ENCODE results near the gene ROR2.

The ROR2 gene

GRCh38 chr9:91775011-91775707, 174.9 kb downstream of the ROR2 start:
- DNase-seq (ENCODE audit: low read depth in 2 of 2) = no peak

GRCh38 chr9:91773156-91773555, 176.9 kb downstream of the ROR2 start:
- no peak for DNase-seq (ENCODE audit: low read depth in 2 of 2)

DNA sequence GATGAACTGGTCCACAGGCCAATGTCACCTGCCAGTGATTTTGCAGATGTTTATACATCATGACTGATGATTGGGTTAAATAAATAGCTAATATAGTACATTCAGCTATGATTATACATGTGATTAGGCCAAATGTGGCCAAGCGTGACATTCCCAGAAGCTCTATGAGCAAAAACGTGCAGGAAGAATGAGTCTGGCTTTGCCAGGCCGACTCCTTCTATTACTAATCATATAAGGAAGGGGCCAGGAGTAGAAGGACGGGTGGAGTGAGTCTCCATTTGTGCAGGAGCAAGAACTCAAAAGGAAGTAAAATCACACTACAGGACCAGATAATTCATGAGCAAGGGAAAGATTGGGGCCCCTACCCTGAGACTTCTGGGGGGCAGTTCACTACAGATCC, 178.2 kb downstream of the ROR2 start:
- DNase-seq (ENCODE audit: low read depth in 2 of 2) = no peak

GRCh38 chr9:91771027-91771426, 179.0 kb downstream of the ROR2 start:
- peak; percentile 94 to 95 for DNase-seq (ENCODE audit: low read depth in 2 of 2)

DNA sequence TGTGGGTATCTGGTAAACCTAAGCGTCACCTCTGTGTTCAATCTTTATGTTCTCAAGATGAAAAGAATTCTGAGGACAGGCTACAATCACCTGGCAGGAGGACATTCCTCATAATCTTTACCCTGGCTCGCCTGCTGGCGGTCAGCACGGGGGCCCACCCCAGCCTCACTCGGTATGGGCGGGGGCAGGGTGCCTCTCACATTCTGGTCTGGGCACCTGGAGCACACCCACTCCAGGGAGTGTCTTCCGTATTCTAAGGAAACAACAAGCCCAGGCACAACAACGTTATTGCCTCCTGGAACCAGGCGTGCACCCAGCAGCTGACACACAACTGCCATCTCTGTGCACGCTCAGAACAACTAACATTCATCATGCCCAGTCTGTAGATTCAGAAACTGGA, 179.8 kb downstream of the ROR2 start:
- no peak for DNase-seq (ENCODE audit: low read depth in 2 of 2)

- no peak for DNase-seq (ENCODE audit: low read depth in 2 of 2)
These were observed 180.8 kb downstream of the ROR2 start for GRCh38 chr9:91768977-91769916.

- no peak for DNase-seq (ENCODE audit: low read depth in 2 of 2)
These were observed 181.5 kb downstream of the ROR2 start for GRCh38 chr9:91768507-91768906.

DNA sequence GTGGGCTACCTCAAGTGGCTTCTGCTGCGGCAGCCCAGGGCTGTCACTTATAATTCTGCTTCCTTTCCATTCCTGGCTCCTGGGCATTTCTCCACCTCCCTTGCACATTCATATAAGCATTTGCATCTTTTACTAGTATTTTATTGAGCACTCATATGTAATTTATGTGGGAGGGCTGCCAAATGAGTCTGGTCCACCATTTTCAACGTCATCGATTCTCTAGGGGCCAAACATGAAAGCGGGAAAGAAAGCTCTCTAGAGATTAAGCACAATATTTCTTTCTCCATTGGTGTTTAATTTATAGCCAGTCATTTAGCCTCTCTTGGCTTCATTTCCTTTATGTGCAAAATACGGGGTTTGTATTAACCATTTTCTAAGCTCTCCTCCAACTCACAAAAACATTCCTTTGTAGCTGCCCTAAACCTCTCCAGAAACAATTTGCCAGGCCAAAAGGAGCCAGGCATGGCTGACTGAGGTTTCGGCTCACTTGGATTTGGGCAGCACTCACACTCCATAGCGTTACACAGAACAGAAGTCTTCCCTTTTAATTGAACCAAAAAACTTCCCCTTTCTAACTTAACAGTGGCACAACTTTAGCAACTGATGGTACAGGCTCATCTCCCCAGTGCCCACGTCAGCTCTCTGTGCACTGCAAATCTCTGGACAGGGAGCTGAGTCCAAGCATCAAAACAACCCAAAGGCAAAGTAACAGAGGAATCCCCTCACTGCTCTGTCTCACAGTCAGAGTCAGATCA, 183.5 kb downstream of the ROR2 start:
- DNase-seq (ENCODE audit: low read depth in 2 of 2) = peak; percentile 88

DNA sequence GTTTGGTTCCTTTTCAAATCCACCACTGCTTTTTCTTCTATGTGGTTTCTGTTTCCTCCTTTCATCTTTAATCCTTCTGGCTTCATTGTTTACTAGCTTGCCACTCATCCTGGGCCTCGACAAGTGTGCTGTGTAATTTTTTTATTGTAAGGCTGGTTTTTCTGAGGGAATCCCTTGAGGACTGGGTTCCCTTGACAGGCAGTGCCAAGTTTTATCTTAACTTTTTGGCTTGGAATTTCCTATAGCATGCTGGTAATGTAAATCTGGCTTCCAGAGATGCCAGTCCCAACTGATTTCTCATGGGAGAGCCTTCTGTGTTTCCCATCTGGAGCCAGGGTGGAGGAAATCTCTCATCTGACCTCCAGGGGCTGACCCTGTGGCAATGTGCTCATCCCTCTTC, 184.7 kb downstream of the ROR2 start:
- DNase-seq (ENCODE audit: low read depth in 2 of 2) = no peak

DNA sequence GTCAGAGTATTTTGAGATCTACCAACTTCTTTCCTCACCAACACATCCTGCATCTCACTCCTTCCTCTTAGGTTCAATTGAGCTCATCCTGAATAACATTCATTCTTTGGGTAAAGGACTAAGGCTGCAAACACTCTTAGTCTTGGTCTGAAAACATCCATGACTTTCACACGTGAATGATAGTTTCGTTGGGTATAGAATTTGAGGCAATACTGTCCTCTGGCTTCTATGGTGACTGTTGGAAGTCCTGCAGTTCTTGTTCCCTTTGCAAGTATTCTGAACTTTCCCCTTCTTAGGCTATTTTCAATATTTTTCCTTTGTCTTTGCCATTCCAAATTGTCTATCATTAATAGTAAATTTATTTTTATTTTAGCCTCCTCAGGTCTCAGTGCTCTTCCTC, 185.4 kb downstream of the ROR2 start:
- no peak for DNase-seq (ENCODE audit: low read depth in 2 of 2)

DNA sequence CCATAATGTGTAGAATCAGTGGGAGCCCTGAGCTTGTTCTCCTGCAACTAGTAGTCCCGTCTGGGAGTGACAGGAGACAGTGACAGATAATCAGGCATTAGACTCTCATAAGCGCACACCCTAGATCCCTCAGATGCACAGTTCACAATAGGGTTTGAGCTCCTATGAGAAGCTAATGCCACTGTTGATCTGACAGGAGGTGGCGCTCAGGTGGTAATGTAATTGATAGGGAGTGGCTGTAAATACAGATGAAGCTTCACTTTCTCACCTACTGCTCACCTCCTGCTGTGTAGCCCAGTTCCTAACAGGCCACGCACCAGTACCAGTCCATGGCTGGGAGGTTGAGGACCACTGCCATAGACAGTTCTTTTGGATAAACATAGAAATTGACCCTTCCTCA, 188.7 kb downstream of the ROR2 start:
- DNase-seq (ENCODE audit: low read depth in 2 of 2) = no peak

- DNase-seq (ENCODE audit: low read depth in 2 of 2) = no peak
These were observed 189.1 kb downstream of the ROR2 start for GRCh38 chr9:91760906-91761305.

DNA sequence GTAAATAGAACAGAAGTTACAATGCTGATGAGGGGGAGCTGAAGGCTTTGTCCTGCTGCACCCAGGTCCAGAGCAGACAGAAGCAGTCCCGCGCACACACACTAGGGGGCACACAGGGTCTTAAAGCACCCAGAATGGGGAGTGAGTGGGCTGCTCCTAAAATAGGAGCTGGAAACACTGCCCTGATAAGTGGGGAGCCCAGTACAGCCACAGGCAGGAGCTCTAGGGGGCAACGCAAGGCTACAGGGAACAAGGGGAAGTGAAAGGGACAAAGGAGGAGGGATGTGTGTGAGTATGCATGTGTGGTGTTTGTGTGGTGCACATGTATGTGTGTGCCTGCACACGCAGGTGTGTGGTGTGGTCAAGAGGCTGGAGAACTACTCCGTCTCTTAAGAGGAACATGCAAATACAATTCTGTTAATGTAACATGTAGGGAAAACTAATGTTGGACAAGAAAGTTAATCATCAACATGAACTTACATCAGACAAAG, 191.5 kb downstream of the ROR2 start:
- no peak for DNase-seq (ENCODE audit: low read depth in 2 of 2)

DNA sequence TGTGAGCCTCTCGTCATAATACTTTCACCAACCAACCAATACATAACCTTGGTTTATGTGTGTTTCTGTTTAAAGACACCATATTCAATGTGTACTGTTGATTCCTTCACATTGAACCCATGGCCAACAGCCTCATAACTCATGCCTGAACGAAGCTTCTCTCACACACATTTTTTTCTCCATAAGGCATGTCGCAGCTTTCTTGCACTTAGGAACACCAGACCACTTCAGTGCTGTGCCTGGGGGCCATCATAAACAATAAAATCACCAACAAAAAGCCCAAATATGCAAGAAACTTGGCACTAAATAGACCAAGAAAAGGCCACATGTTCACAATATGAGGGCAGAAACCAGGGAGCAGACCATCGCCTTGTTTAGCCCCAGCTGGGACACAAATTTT, 192.2 kb downstream of the ROR2 start:
- DNase-seq (ENCODE audit: low read depth in 2 of 2) = no peak

- no peak for DNase-seq (ENCODE audit: low read depth in 2 of 2)
These were observed 193.6 kb downstream of the ROR2 start for GRCh38 chr9:91756510-91756780.

DNA sequence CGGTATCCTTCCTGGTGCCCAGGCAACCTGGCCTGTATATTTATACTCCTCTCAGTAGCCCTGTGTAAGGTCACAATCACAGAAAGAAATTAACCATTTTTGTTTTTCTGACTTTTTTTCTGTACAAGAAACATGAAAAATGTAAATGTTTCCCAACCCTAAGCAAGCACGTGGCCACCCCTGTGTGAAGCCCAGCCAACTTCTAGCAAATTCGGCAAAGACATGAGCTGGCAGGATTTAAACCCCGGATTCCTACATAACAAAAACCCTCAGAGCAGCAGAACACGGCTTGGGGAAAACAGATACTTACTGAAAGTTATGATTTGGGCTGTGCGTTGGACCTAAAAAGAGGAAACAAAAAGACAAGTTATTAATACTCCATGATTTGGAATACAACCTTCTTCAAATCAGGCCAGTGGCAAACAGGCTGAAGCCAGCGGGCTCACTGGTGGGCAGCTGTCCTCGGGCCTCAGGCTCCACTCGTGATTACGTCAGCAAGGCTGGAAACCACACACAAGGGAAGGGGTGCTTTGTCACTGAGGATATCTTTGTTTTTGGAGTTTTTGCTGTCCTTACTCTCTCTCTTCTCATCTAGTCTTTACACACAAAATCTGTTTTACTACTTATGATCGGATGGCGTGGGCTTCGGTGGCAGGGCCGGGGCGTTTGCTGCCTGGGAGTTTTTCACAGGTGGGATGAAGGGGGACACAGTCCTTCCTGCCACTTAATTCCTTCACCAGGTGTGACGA, 194.1 kb downstream of the ROR2 start:
- no peak for DNase-seq (ENCODE audit: low read depth in 2 of 2)

GRCh38 chr9:91753711-91754110, 196.3 kb downstream of the ROR2 start:
- DNase-seq (ENCODE audit: low read depth in 2 of 2) = no peak

DNA sequence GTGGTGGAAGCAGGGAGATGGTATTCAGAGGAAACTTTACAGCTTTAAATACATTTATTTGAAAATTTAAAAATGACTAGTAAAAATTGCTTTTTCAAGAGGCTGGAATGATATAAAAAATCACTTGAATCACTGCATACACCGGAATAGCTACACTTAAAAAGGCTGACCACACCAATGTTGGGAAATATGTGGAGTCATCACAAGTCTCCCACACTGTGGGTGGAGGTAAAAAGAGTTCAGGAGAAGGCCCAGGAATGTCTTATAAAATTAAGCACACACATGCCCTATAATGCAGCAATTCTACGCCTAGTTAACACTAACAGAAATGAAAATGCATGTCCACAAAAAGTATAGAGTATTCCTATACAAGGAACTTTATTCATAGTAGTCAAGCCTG, 198.1 kb downstream of the ROR2 start:
- DNase-seq (ENCODE audit: low read depth in 2 of 2) = no peak

DNA sequence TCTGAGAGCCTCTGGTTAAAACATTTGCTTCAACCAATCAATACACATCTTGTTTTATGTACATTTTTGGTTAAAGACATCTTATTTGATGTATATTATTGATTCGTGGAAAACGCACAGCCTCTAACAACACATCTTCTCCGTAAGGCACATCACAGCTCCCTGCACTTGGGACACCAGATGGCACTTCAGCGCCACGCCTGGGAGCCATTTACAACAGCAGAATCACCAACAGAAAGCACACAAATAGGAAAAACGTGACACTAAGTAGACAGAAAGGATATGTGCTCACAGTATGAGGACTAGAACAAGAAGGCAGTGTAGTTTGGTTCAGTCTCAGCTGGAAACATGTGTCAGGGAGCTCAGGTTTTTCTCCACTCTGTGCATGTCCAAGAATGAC, 199.7 kb downstream of the ROR2 start:
- no peak for DNase-seq (ENCODE audit: low read depth in 2 of 2)

DNA sequence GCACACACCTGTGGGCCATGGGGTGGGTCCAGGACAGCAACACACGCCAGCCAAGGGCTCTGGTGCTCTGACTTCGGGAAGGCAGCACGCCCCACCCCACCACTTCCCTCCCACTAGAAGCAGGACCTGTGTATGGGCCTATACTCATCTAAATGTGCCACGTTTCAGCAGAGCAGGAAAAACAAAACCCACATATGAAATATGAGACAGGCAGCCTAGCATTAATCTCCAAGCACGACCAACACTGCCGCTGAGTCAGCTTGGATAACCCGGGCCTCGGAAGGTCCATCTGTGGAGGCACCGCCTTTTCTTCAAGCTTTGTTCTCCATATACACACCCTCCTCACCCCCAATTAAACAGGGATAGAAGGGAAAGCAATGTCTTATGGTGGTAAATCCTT, 203.1 kb downstream of the ROR2 start:
- no peak for DNase-seq (ENCODE audit: low read depth in 2 of 2)

DNA sequence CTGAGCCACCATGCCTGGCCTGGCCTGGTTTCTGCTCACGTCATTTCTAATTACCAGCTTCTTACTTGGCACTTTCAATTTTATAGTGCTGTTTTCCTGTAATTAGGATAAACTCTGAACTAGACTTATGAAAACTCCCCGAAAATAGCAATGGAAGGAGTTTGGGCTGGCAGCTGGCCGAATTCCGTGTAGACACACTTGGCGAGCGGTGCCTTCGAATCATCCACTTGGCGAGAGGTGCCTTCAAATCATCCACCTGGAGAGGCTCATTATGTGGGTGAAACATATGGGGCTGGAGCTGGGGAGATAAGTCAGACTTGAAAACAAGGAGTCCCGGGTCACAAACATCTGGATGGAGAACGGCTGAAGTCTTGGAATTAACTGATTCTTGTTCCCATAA, 203.7 kb downstream of the ROR2 start:
- DNase-seq (ENCODE audit: low read depth in 2 of 2) = no peak

DNA sequence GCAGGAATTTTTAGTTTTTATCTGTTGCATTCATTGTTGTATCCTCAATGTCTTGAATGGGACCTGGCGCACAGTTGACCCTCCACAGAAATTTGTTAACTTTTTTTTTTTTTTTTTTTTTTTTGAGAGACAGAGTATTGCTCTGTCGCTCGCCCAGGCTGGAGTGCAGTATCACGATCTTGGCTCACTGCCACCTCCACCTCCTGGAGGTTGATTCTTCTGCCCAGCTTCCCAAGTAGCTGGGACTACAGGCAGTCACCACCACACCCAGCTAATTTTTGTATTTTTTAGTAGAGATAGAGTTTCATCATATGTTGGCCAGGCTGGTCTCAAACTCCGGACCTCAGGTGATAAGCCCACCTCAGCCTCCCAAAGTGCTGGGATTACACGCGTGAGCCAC, 205.9 kb downstream of the ROR2 start:
- DNase-seq (ENCODE audit: low read depth in 2 of 2) = no peak

Measured in fibroblast of skin of left quadriceps (primary cell).